ENCODE data around the gene GNPDA2.
A peak's percentile ranks its signal among the peaks of the same experiment; 100 is the strongest.
"Not testable (repeated sequence)": the region's sequence is repeated elsewhere in the genome, so short reads cannot be mapped to it uniquely, and the experiment has no call there.

Gene GNPDA2

GRCh38 chr4:44726038-44726871, at the start of gene GNPDA2:
Gene GNPDA2 (minus strand): TSS chr4:44726556. CDS start chr4:44722207, 4,349 bp downstream.
- no peaks in the 10 kb centered on the region for H3K9me3 Mint-ChIP-seq
- H3K36me3 Mint-ChIP-seq: peaks cover 2% of the 10 kb centered on the region
- H3K4me1 Mint-ChIP-seq: peaks cover 61% of the 10 kb centered on the region
- H3K27ac Mint-ChIP-seq: peak within 1 kb of the TSS; percentile 90
- H3K27me3 Mint-ChIP-seq: no peaks in the 10 kb centered on the region
- H3K4me3 Mint-ChIP-seq: peak within 1 kb of the TSS; percentile 93

- Mint-ChIP-seq H3K36me3 (no peaks in the 10 kb centered on the region), H3K4me3 (no peak overlapping the region), H3K27me3 (peaks cover 14% of the 10 kb centered on the region), H3K9me3 (peaks cover 5% of the 10 kb centered on the region), H3K27ac (no peak overlapping the region), H3K4me1 (no peaks in the 10 kb centered on the region)
Observed at GRCh38 chr4:44772340-44772739, 46.0 kb upstream of the GNPDA2 start.

- Mint-ChIP-seq H3K4me3 (no peak overlapping the region), H3K27ac (no peak overlapping the region), H3K4me1 (no peaks in the 10 kb centered on the region), H3K36me3 (no peaks in the 10 kb centered on the region), H3K27me3 (peaks cover 14% of the 10 kb centered on the region), H3K9me3 (peaks cover 5% of the 10 kb centered on the region)
Observed at GRCh38 chr4:44771789-44772188, 45.4 kb upstream of the GNPDA2 start.

- no peaks in the 10 kb centered on the region for H3K9me3 Mint-ChIP-seq
- no peak overlapping the region for H3K4me3 Mint-ChIP-seq
- no peaks in the 10 kb centered on the region for H3K36me3 Mint-ChIP-seq
- H3K27ac Mint-ChIP-seq: no peak overlapping the region
- peaks cover 18% of the 10 kb centered on the region for H3K27me3 Mint-ChIP-seq
- H3K4me1 Mint-ChIP-seq: no peaks in the 10 kb centered on the region
Observed at GRCh38 chr4:44766453-44766852, 40.1 kb upstream of the GNPDA2 start.

GRCh38 chr4:44765116-44765515, 38.8 kb upstream of the GNPDA2 start:
- Mint-ChIP-seq H3K9me3 (no peaks in the 10 kb centered on the region), H3K27me3 (peaks cover 27% of the 10 kb centered on the region), H3K27ac (no peak overlapping the region), H3K4me3 (no peak overlapping the region), H3K36me3 (no peaks in the 10 kb centered on the region), H3K4me1 (no peaks in the 10 kb centered on the region)

GRCh38 chr4:44761306-44761705, 35.0 kb upstream of the GNPDA2 start:
- no peak overlapping the region for H3K27ac Mint-ChIP-seq
- no peaks in the 10 kb centered on the region for H3K4me1 Mint-ChIP-seq
- H3K9me3 Mint-ChIP-seq: no peaks in the 10 kb centered on the region
- H3K36me3 Mint-ChIP-seq: no peaks in the 10 kb centered on the region
- no peak overlapping the region for H3K4me3 Mint-ChIP-seq
- H3K27me3 Mint-ChIP-seq: peaks cover 21% of the 10 kb centered on the region

- H3K36me3 Mint-ChIP-seq: no peaks in the 10 kb centered on the region
- peaks cover 26% of the 10 kb centered on the region for H3K27me3 Mint-ChIP-seq
- no peak overlapping the region for H3K4me3 Mint-ChIP-seq
- H3K27ac Mint-ChIP-seq: no peak overlapping the region
- H3K4me1 Mint-ChIP-seq: no peaks in the 10 kb centered on the region
- no peaks in the 10 kb centered on the region for H3K9me3 Mint-ChIP-seq
Observed at GRCh38 chr4:44760142-44760898, 34.0 kb upstream of the GNPDA2 start.

- Mint-ChIP-seq H3K27me3 (peaks cover 21% of the 10 kb centered on the region), H3K4me3 (no peak overlapping the region), H3K9me3 (no peaks in the 10 kb centered on the region), H3K36me3 (no peaks in the 10 kb centered on the region), H3K27ac (no peak overlapping the region), H3K4me1 (no peaks in the 10 kb centered on the region)
Observed at GRCh38 chr4:44756559-44756958, 30.2 kb upstream of the GNPDA2 start.

- Mint-ChIP-seq H3K27me3 (peaks cover 4% of the 10 kb centered on the region), H3K4me3 (no peak overlapping the region), H3K4me1 (no peaks in the 10 kb centered on the region), H3K36me3 (peaks cover 1% of the 10 kb centered on the region), H3K9me3 (no peaks in the 10 kb centered on the region), H3K27ac (no peak overlapping the region)
Observed at GRCh38 chr4:44740201-44740600, 13.8 kb upstream of the GNPDA2 start.

- H3K27me3 Mint-ChIP-seq: peaks cover 8% of the 10 kb centered on the region
- no peak overlapping the region for H3K27ac Mint-ChIP-seq
- H3K9me3 Mint-ChIP-seq: no peaks in the 10 kb centered on the region
- H3K4me3 Mint-ChIP-seq: no peak overlapping the region
- no peaks in the 10 kb centered on the region for H3K4me1 Mint-ChIP-seq
- H3K36me3 Mint-ChIP-seq: peaks cover 1% of the 10 kb centered on the region
Observed at GRCh38 chr4:44738615-44739014, 12.3 kb upstream of the GNPDA2 start.

GRCh38 chr4:44736900-44737299, 10.5 kb upstream of the GNPDA2 start:
- Mint-ChIP-seq H3K36me3 (peaks cover 1% of the 10 kb centered on the region), H3K27ac (no peak overlapping the region), H3K9me3 (no peaks in the 10 kb centered on the region), H3K4me3 (no peak overlapping the region), H3K4me1 (no peaks in the 10 kb centered on the region), H3K27me3 (peaks cover 8% of the 10 kb centered on the region)

- H3K9me3 Mint-ChIP-seq, H3K4me3 Mint-ChIP-seq, H3K36me3 Mint-ChIP-seq, H3K27ac Mint-ChIP-seq, H3K27me3 Mint-ChIP-seq: not testable (repeated sequence)
- peaks cover 39% of the 10 kb centered on the region for H3K4me1 Mint-ChIP-seq
Observed at GRCh38 chr4:44728694-44729093, 2.3 kb upstream of the GNPDA2 start.

GRCh38 chr4:44727471-44727870, 1.1 kb upstream of the GNPDA2 start:
- Mint-ChIP-seq H3K27ac (peak overlapping the region; percentile 18), H3K36me3 (peaks cover 2% of the 10 kb centered on the region), H3K27me3 (peaks cover 1% of the 10 kb centered on the region), H3K4me3 (peak overlapping the region; percentile 93), H3K9me3 (no peaks in the 10 kb centered on the region), H3K4me1 (peaks cover 50% of the 10 kb centered on the region)

- H3K4me1 Mint-ChIP-seq: peaks cover 67% of the 10 kb centered on the region
- H3K27ac Mint-ChIP-seq: peak overlapping the region; percentile 90
- H3K4me3 Mint-ChIP-seq: peak overlapping the region; percentile 93
- H3K36me3 Mint-ChIP-seq: peaks cover 4% of the 10 kb centered on the region
- no peaks in the 10 kb centered on the region for H3K9me3 Mint-ChIP-seq
- H3K27me3 Mint-ChIP-seq: no peaks in the 10 kb centered on the region
Observed at GRCh38 chr4:44725726-44726037, 674 bp downstream of the GNPDA2 start.

- Mint-ChIP-seq H3K4me1 (peaks cover 67% of the 10 kb centered on the region), H3K4me3 (peak overlapping the region; percentile 93), H3K9me3 (no peaks in the 10 kb centered on the region), H3K27ac (peak overlapping the region; percentile 90), H3K27me3 (no peaks in the 10 kb centered on the region), H3K36me3 (peaks cover 4% of the 10 kb centered on the region)
Observed at GRCh38 chr4:44725166-44725565, 1.2 kb downstream of the GNPDA2 start.

- Mint-ChIP-seq H3K36me3 (peaks cover 7% of the 10 kb centered on the region), H3K4me3 (no peak overlapping the region), H3K27me3 (no peaks in the 10 kb centered on the region), H3K4me1 (peaks cover 72% of the 10 kb centered on the region), H3K27ac (no peak overlapping the region), H3K9me3 (no peaks in the 10 kb centered on the region)
Observed at GRCh38 chr4:44722001-44722400, 4.4 kb downstream of the GNPDA2 start.
